ELR (cell line): ENCODE results near the gene ACADM.
"Not testable (repeated sequence)": the region's sequence is repeated elsewhere in the genome, so short reads cannot be mapped to it uniquely, and the experiment has no call there.

Source experiments
- DNase-seq: peaks from one replicate; pipeline ENCODE4 v3.0.0-alpha.2; 2015; ENCODE audit warnings: low read depth

Gene ACADM

DNA sequence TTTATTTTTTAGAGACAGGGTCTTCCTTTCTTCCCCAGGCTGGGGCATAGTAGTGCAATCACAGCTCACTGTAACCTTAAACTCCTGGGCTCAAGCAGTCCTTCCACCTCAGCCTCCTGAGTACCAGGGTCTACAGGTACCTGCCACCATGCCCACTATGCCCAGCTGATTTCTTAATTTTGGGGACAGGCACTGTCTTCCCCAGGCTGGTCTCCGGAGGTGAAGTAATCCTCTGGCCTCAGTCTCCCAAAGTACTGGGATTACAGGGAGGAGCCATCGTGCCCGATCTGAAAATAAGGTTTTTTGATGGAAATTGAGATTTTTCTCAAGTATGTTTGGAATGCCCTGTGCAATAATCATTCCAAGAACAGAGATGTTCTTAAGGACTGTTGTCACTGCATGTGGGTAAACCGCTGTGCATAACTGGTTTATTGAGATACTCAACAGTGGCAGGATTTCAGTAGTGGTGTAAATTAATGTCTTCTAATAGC lies 71.2 kb downstream of the ACADM start:
- no peak for DNase-seq

DNA sequence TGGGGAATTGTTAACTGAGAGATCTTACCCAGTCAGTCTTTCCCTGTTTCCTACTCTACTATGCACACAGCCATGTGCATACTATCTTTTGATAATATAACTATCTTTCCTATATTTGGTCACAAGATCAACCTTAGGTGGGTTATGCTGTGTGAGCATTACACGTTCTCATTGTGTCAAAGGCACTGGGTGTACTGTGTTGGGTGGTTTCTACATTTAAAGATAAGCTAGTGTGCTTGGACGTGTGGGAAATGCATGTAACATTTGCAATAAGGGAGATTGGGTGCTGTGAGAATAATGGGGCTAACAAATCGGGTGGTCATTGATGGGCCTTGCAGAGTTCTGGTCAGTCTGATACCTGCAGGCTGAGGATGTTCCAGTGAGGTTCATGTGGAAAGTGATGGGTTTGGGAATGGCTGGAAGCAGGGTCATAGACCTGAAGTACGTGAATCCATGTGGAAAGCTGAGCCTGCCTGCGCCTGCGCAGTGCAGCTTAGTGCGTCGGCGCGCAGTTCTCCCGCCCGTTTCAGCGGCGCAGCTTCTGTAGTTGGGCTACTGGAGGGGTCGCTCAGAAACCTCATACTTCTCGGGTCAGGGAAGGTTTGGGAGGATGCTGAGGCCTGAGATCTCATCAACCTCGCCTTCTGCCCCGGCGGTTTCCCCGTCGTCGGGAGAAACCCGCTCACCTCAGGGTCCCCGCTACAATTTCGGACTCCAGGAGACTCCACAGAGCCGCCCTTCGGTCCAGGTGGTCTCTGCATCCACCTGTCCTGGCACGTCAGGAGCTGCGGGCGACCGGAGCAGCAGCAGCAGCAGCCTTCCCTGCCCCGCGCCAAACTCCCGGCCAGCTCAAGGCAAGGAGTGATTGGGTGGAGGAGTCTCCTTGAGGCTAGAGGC lies 72.1 kb downstream of the ACADM start, which contains the start of gene MSH4:
Gene MSH4, plus strand, starts transcription at position 507 of the 897 bp plus-strand sequence. Its CDS starts 104 bp downstream, at position 611.
- peak; percentile 55 for DNase-seq

DNA sequence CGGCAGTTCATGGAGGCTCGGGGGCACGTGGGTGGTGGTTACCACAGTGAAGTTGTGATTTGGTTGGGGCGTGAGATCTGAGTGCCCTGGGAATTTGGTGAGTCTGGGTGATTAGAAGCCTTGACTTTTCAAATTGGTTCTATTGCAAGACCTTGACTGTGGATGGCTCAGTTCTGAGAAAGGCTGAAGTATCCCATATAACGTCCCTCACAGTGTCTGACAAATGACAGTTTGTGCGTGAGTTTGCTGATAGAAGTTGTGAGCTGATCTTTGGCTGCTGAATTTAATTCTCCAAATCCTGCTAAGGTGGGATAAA lies 72.7 kb downstream of the ACADM start:
- DNase-seq = peak; percentile 37

DNA sequence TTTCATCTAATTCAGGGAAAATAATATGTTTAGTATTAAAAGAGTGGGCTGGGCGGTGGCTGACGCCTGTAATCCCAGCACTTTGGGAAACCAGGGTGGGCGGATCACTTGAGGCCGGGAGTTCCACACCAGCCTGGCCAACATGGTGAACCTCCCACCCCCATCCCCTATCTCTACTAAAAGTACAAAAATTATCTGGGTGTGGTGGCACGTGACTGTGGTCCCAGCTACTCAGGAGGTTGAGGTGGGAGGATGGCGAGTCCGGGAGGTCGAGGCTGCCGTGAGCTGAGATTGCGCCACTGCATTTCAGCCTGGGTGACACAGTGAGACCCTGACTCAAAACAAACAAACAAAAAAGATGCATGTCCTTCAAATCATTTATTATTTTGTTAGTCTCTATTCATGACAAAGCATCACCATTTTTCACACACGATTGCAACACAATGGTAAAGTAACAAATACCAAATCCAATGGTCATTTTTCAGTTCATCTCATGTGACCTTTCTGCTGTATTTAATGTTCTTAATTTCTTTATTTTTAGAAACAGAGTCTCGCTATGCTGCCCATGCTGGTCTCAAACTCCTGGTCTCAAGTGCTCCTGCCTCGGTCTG lies 73.2 kb downstream of the ACADM start:
- DNase-seq = no peak

DNA sequence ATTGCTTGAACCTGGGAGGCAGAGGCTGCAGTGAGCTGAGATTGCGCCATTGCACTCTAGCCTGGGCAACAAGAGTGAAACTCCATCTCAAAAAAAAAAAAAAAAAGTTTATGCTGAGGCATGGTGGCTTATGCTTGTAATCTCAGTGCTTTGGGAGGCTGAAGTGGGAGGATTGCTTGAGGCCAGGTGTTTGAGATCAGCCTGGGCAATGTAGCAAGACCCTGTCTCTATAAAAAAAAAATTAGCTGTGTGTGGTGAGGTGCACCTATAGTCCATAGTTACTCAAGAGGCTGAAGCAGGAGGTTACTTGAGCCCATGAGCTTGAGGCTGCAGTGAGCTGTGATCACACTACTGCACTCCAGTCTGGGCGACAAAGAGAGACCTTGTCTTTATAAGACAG lies 77.0 kb downstream of the ACADM start:
- not testable (repeated sequence) for DNase-seq

DNA sequence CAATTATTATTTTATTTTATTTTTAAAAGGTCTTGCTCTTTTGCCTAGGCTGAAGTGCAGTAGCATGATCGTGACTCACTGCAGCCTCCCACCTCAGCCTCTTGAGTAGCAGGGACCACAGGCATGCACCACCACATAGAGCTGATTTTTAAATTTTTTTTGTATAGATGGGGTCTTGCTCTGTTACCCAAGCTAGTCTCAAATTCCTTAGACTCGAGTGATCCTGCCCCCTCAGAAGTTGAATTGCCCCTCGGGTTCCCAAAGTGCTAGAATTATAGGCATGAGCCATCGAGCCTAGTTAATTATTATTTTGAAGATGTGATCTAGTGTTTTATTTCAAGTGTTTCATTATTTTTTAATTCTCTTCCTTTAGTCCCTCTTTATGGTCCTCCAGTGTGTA lies 84.4 kb downstream of the ACADM start:
- DNase-seq = no peak

DNA sequence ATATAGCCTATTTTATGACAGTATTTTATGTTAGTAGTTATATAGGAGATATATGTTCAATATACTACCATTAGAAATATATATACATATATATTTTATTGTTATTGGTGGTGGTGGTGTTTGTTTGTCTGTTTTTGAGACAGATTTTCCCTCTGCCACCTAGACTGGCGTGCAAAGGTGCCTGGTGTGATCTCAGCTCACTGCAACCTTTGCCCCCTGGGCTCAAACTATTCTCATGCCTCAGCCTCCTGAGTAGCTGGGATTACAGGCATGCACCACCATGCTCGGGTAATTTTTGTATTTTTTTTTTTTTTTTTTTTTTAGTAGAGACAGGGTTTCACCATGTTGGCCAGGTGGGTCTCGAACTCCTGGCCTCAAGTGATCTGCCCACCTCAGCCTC lies 85.6 kb downstream of the ACADM start:
- not testable (repeated sequence) for DNase-seq

DNA sequence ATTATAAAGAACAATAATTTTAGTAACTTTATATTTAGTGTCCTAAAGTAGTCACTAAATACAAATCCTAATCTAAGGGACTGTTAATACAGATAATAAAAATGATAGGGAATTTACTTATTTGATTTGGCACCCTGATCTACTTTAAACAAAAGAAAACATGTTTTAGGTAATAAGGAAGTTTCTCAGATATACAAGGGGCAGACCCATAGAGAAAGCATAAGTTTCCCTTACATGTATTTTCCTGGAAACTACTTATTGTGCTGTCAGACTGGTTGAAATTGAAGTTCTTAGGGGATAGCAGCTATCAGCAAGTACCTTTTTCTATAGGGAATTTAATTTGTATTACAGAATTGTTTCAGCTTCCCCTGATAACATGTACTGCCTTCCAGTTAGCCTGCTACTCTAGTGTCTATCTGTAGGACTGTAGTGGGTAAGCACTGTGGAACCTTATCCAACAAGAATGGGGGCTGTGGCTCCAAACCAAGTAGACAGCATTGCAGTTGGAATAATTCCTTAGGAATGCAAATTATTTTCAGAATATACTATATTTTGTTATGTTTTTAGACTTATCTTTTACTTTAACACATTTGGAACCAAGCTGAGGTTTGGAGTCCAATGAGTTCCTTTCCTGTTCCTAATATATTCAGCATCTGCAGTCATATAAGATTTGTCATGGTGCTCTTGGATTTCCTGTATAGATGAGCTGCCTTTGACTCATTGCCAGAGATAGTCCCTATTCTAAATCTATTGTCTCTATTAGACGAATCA lies 86.9 kb downstream of the ACADM start:
- peak; percentile 86 for DNase-seq

DNA sequence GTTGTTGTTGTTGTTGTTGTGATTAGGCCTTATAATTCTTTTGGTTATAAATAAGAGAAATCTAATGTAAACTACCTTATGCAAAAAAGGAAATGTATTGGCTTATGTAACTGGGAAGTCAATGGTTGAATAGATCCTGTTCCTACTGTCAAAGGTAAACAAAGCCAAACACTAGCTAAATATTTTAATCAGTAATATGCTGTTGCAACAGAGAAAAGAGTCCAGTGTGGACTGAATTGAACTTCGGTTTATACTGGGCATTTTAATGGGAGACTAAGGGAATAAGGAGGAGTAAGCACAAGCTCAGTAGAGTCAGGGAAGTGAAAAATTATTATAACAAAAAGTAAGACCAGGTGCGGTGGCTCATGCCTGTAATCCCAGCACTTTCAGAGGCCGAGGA lies 87.6 kb downstream of the ACADM start:
- DNase-seq = no peak
